Suprapubic skin (tissue), 4 donors: ENCODE measurements around the gene RGP1.

ENCODE experiments used
- CTCF ChIP-seq, 2 donors: fragments of 200-600 bp in 1 of 2; fragments of 450-650 bp in 1 of 2; sonication (generic) in 1 of 2; IDR thresholded peaks; one replicate each; pipeline ENCODE4 v1.5.1; 2016 to 2019; ENCODE audit warnings: antibody characterized with exemption in 2 of 2, mild to moderate bottlenecking in 1 of 2, moderate library complexity in 1 of 2
- EP300 ChIP-seq: sonication (generic); formaldehyde crosslinking; IDR thresholded peaks from one replicate; pipeline ENCODE4 v1.6.1; 2017; ENCODE audit warnings: antibody characterized with exemption
- POLR2AphosphoS5 ChIP-seq, 3 donors: sonication (generic); formaldehyde crosslinking; IDR thresholded peaks; one replicate each; pipeline ENCODE4 v1.6.1; 2017; ENCODE audit warnings: antibody characterized with exemption in 3 of 3

- TF ChIP-seq POLR2AphosphoS5 (IDR thresholded peaks at IDR 0.05) (no peak), EP300 (no peak), CTCF (IDR thresholded peaks at IDR 0.05) (no peak)
Observed at GRCh38 chr9:35757226-35757891, 8.3 kb downstream of the RGP1 start.
